GM18951 (cell line): ENCODE measurements around the gene KCNQ1.

Experiments
- POLR2A ChIP-seq: IDR thresholded peaks from 4 replicates; pipeline ENCODE4 v1.6.1; 2011; ENCODE audit warnings: mild to moderate bottlenecking; ENCODE audit not compliant: insufficient read length, insufficient read depth; ENCODE audit errors: extremely low read depth
- in situ Hi-C: fragments of 300-500 bp; cut with MboI; formaldehyde crosslinking; loops from one replicate; pipeline ENCODE4 v1.12.0; 2022; ENCODE audit warnings: low sequenced_read_pairs, mixed read lengths, inconsistent platforms; ENCODE audit not compliant: unreplicated experiment

Gene KCNQ1

GRCh38 chr11:2853997-2854560 lies 409.3 kb downstream of the KCNQ1 start:
- TF ChIP-seq POLR2A = no peak
- in situ Hi-C loops = no loop called here

- in situ Hi-C loops = no loop called here
- TF ChIP-seq POLR2A = no peak
These were observed 410.4 kb downstream of the KCNQ1 start for GRCh38 chr11:2855162-2855561.

- in situ Hi-C loops = no loop called here
These were observed 412.5 kb downstream of the KCNQ1 start for GRCh38 chr11:2857276-2857675.

GRCh38 chr11:2857918-2858317 lies 413.1 kb downstream of the KCNQ1 start:
- TF ChIP-seq POLR2A = no peak
- in situ Hi-C loops = no loop called here

More at GRCh38 chr11:2857276-2857675, 412.5 kb downstream of the KCNQ1 start:
- TF ChIP-seq POLR2A = no peak

GRCh38 chr11:2858995-2859698 lies 414.3 kb downstream of the KCNQ1 start:
- TF ChIP-seq POLR2A = no peak
- in situ Hi-C loops = no loop called here

- no peak for TF ChIP-seq POLR2A
- in situ Hi-C loops = no loop called here
These were observed 414.9 kb downstream of the KCNQ1 start for GRCh38 chr11:2859699-2860037.

- in situ Hi-C loops = no loop called here
These were observed 415.8 kb downstream of the KCNQ1 start for GRCh38 chr11:2860636-2861035.

GRCh38 chr11:2862395-2863275 lies 417.8 kb downstream of the KCNQ1 start:
- no peak for TF ChIP-seq POLR2A
- in situ Hi-C loops = no loop called here

More at GRCh38 chr11:2860636-2861035, 415.8 kb downstream of the KCNQ1 start:
- no peak for TF ChIP-seq POLR2A

- no peak for TF ChIP-seq POLR2A
- in situ Hi-C loops = no loop called here
These were observed 418.4 kb downstream of the KCNQ1 start for GRCh38 chr11:2863276-2863618.

- in situ Hi-C loops = no loop called here
- TF ChIP-seq POLR2A = no peak
These were observed 420.1 kb downstream of the KCNQ1 start for GRCh38 chr11:2864901-2865300.

- no peak for TF ChIP-seq POLR2A
- in situ Hi-C loops = no loop called here
These were observed 421.2 kb downstream of the KCNQ1 start for GRCh38 chr11:2865922-2866577.

- in situ Hi-C loops = no loop called here
- TF ChIP-seq POLR2A = no peak
These were observed 422.3 kb downstream of the KCNQ1 start for GRCh38 chr11:2867142-2867541.
